ENCODE measurements around the gene AQR. TPM values are rescaled to one million over a fixed set of nuclear protein-coding genes. Genes with fewer than 3 reads are reported as not detected.

AQR gene
- total and polyA plus RNA-seq, 2 of the 4 experiments (the other 2 are of a cell fraction): 17.9 to 29.6 TPM

DNA sequence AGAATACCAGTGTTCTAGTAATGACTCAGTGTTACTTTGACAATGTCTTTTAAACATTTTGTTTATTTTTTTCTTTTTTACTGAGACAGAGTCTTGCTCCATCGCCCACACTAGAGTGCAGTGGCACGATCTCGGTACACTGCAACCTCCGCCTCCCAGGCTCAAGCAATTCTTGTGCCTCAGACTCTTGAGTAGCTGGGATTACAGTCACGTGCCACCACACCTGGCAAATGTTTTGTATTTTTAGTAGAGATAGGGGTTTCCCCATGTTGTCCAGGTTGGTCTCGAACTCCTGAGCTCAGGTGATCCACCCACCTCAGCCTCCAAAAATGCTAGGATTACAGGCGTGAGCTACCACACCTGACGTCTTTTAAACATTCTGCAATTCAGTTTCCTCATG lies 15.7 kb downstream of the AQR start:
- H4K91ac ChIP-seq (ENCODE audit: insufficient read depth, low read depth, low read length): no peak overlapping the region
- no peak overlapping the region for H4K5ac ChIP-seq (ENCODE audit: low read depth, low read length)
- no peak for TF ChIP-seq CEBPB (IDR thresholded peaks at IDR 0.05; ENCODE audit: low read depth, low read length)
- H2AK5ac ChIP-seq (ENCODE audit: low read depth, low read length): no peak overlapping the region
- H3K79me1 ChIP-seq (ENCODE audit: low read depth in 1 of 2, low read length in 2 of 2): peaks cover 2 to 10% of the 10 kb centered on the region in 2 experiments; a peak in 3 of 4 replicates
- ChIA-PET POLR2A (ENCODE audit: unreplicated experiment) (interaction anchor here (0.6 kb wide), 1 partner anchor 15 kb away, joined by 4 read pairs; no protein-coding TSS in a partner anchor), CTCF (no interaction called here)
- peaks cover 3% of the 10 kb centered on the region; the same call in 1 of the 2 replicates for H3K36me3 ChIP-seq (ENCODE audit: control insufficient read depth, insufficient read depth, low read length)
- H3K18ac ChIP-seq (ENCODE audit: low read depth, low read length): no peak overlapping the region
- no TSS peak for BruUV-seq (replicated peaks)
- H2AFZ ChIP-seq (replicated peaks; ENCODE audit: low read length, poor library complexity): no peak overlapping the region
- no CpG with 5 or more reads among the region's 8 CpGs for WGBS, 2 experiments (ENCODE audit: extremely low coverage in 2 of 2, insufficient read length in 1 of 2)
- in situ Hi-C loops (cut with MboI; ENCODE audit: low sequenced_read_pairs) (no loop called here), dilution Hi-C loops (cut with HindIII; ENCODE audit: low sequenced_read_pairs, unreplicated experiment) (no loop called here), intact Hi-C loops (cut with micrococcal nuclease) (no loop called here)
- H3K27me3 ChIP-seq (ENCODE audit: control insufficient read depth, insufficient read depth, low read length): no peaks in the 10 kb centered on the region
- H3K27ac ChIP-seq (ENCODE audit: insufficient read depth, low read length): no peak overlapping the region
- H3K9me1 ChIP-seq (ENCODE audit: insufficient read depth, low read length): no peaks in the 10 kb centered on the region
- no peak overlapping the region for H2AK9ac ChIP-seq (replicated peaks; ENCODE audit: low read depth, low read length, poor library complexity)
- no peak overlapping the region for H3K4ac ChIP-seq (ENCODE audit: low read depth, low read length)
- no peak; the same call in 1 of the 2 replicates for ATAC-seq (ENCODE audit: low read depth)
- H4K20me1 ChIP-seq (ENCODE audit: insufficient read depth, low read length): no peaks in the 10 kb centered on the region
- no peak for DNase-seq
- H3K4me3 ChIP-seq (ENCODE audit: insufficient read depth, low read depth, low read length): no peak overlapping the region
- H2BK15ac ChIP-seq (ENCODE audit: low read depth, low read length): no peak overlapping the region
- H3K14ac ChIP-seq (replicated peaks; ENCODE audit: low read depth, low read length): no peak overlapping the region
- no peak overlapping the region for H3K56ac ChIP-seq (ENCODE audit: extremely low read depth, insufficient read depth, low read length)
- no peaks in the 10 kb centered on the region for H3K4me1 ChIP-seq (ENCODE audit: control insufficient read depth, insufficient read depth, low read length)
- no peak overlapping the region for H3K9ac ChIP-seq (ENCODE audit: low read depth, low read length)
- H2BK120ac ChIP-seq (ENCODE audit: low read depth, low read length): no peak overlapping the region
- H3K23ac ChIP-seq (ENCODE audit: low read depth, low read length): no peak overlapping the region
- H3K4me2 ChIP-seq (ENCODE audit: low read depth, low read length): no peak overlapping the region
- no peak overlapping the region for H2BK20ac ChIP-seq (ENCODE audit: low read depth, low read length)
- no peaks in the 10 kb centered on the region for H3K9me3 ChIP-seq (ENCODE audit: control insufficient read depth, insufficient read depth, low read length)
- no peak overlapping the region for H2BK5ac ChIP-seq (ENCODE audit: low read depth, low read length, poor library complexity, severe bottlenecking)
- no peak overlapping the region for H4K8ac ChIP-seq (ENCODE audit: low read depth in 2 of 2, low read length in 2 of 2)

All from IMR-90 (cell line).